Measurements from ENCODE around the gene SLC44A5.

GRCh38 chr1:75345538-75346292 lies 265.2 kb downstream of the SLC44A5 start:
- TF ChIP-seq CTCF (IDR thresholded peaks at IDR 0.05; ENCODE audit: low read depth, low read length) = no peak
- no peak for TF ChIP-seq EZH2phosphoT487 (IDR thresholded peaks at IDR 0.05; ENCODE audit: low read depth)
